ENCODE results near the gene TRIM34. TPM values are rescaled to one million over a fixed set of nuclear protein-coding genes. Genes with fewer than 3 reads are reported as not detected.

Gene TRIM34
- total and polyA plus RNA-seq, 2 experiments from 2014 or later = 2.4 TPM

- H3K4me3 ChIP-seq = no peak overlapping the region
- H3K27ac ChIP-seq = no peak overlapping the region
- no peaks in the 10 kb centered on the region for H3K4me1 ChIP-seq (ENCODE audit: low read depth)
- H3K9me3 ChIP-seq (ENCODE audit: low read depth) = no peaks in the 10 kb centered on the region
- DNase-seq (ENCODE audit: low read depth in 1 of 2, low spot score in 1 of 2) = no peak
- H3K36me3 ChIP-seq = no peaks in the 10 kb centered on the region
- TF ChIP-seq CTCF (IDR thresholded peaks at IDR 0.05; ENCODE audit: low read depth, low read length) = no peak
- H3K27me3 ChIP-seq = no peaks in the 10 kb centered on the region
These were observed 67.2 kb downstream of the TRIM34 start for GRCh38 chr11:5691964-5692361.

Other genes with a start within 250 kb of the TRIM34 start
- gene OR51M1, start 241.2 kb upstream of the TRIM34 start, total RNA-seq = not detected in 2 replicates
- gene OR51M1, start 241.2 kb upstream of the TRIM34 start, polyA plus RNA-seq = not detected in 2 replicates
- not detected in 2 replicates for gene OR51Q1, start 202.9 kb upstream of the TRIM34 start, total RNA-seq
- gene OR51Q1, start 202.9 kb upstream of the TRIM34 start, polyA plus RNA-seq = not detected in 2 replicates
- 0.60 TPM in 1 of 2 replicates, not detected in the other for gene OR51I1, start 183.5 kb upstream of the TRIM34 start, total RNA-seq
- gene OR51I1, start 183.5 kb upstream of the TRIM34 start, polyA plus RNA-seq = not detected in 2 replicates
- gene OR51I2, start 175.7 kb upstream of the TRIM34 start, total RNA-seq = not detected in 2 replicates
- 0.19 TPM in 1 of 2 replicates, not detected in the other for gene OR51I2, start 175.7 kb upstream of the TRIM34 start, polyA plus RNA-seq
- gene OR52D1, start 136.3 kb upstream of the TRIM34 start, total RNA-seq = not detected in 2 replicates
- gene OR52D1, start 136.3 kb upstream of the TRIM34 start, polyA plus RNA-seq = 0.82 TPM in 1 of 2 replicates, not detected in the other
- gene UBQLN3, start 115.0 kb upstream of the TRIM34 start, total RNA-seq = 0.81 and 1.9 TPM in 2 replicates
- gene UBQLN3, start 115.0 kb upstream of the TRIM34 start, polyA plus RNA-seq = 0.52 TPM in 1 of 2 replicates, not detected in the other
- 0.92 and 3.4 TPM in 2 replicates for gene UBQLNL, start 108.3 kb upstream of the TRIM34 start, total RNA-seq
- gene UBQLNL, start 108.3 kb upstream of the TRIM34 start, polyA plus RNA-seq = 2.1 and 2.4 TPM in 2 replicates
- 0.46 and 0.83 TPM in 2 replicates for gene OR52H1, start 76.5 kb upstream of the TRIM34 start, total RNA-seq
- gene OR52H1, start 76.5 kb upstream of the TRIM34 start, polyA plus RNA-seq = 0.43 TPM in 1 of 2 replicates, not detected in the other
- gene OR52B6, start 44.1 kb upstream of the TRIM34 start, total RNA-seq = not detected in 2 replicates
- gene OR52B6, start 44.1 kb upstream of the TRIM34 start, polyA plus RNA-seq = 0.52 TPM in 1 of 2 replicates, not detected in the other
- gene TRIM6, start 28.4 kb upstream of the TRIM34 start, total RNA-seq = 5.5 and 11.4 TPM in 2 replicates
- gene TRIM6, start 28.4 kb upstream of the TRIM34 start, polyA plus RNA-seq = 4.3 and 10.8 TPM in 2 replicates
- 13.4 and 18.0 TPM in 2 replicates for gene TRIM5, start 60.1 kb downstream of the TRIM34 start, total RNA-seq
- 12.6 and 19.9 TPM in 2 replicates for gene TRIM5, start 60.1 kb downstream of the TRIM34 start, polyA plus RNA-seq
- 0.07 TPM in 1 of 2 replicates, not detected in the other for gene TRIM22, start 64.8 kb downstream of the TRIM34 start, total RNA-seq
- gene TRIM22, start 64.8 kb downstream of the TRIM34 start, polyA plus RNA-seq = 0.32 and 1.3 TPM in 2 replicates
- not detected in 2 replicates for gene OR56B1, start 111.4 kb downstream of the TRIM34 start, total RNA-seq
- gene OR56B1, start 111.4 kb downstream of the TRIM34 start, polyA plus RNA-seq = not detected in 2 replicates
- not detected in 2 replicates for gene OR52N4, start 129.2 kb downstream of the TRIM34 start, total RNA-seq
- gene OR52N4, start 129.2 kb downstream of the TRIM34 start, polyA plus RNA-seq = not detected in 2 replicates
- gene OR52N5, start 158.4 kb downstream of the TRIM34 start, total RNA-seq = 0.06 TPM in 1 of 2 replicates, not detected in the other
- gene OR52N5, start 158.4 kb downstream of the TRIM34 start, polyA plus RNA-seq = 0.10 TPM in 1 of 2 replicates, not detected in the other
- gene OR52N1, start 166.3 kb downstream of the TRIM34 start, total RNA-seq = not detected in 2 replicates
- not detected in 2 replicates for gene OR52N1, start 166.3 kb downstream of the TRIM34 start, polyA plus RNA-seq
- gene OR52N2, start 183.9 kb downstream of the TRIM34 start, total RNA-seq = not detected in 2 replicates
- not detected in 2 replicates for gene OR52N2, start 183.9 kb downstream of the TRIM34 start, polyA plus RNA-seq
- gene OR52E6, start 216.9 kb downstream of the TRIM34 start, total RNA-seq = not detected in 2 replicates
- gene OR52E6, start 216.9 kb downstream of the TRIM34 start, polyA plus RNA-seq = not detected in 2 replicates
- 0.21 and 0.71 TPM in 2 replicates for gene OR52E8, start 232.7 kb downstream of the TRIM34 start, total RNA-seq
- not detected in 2 replicates for gene OR52E8, start 232.7 kb downstream of the TRIM34 start, polyA plus RNA-seq